Tongue (tissue), 2 donors: ENCODE results near the gene ZMYND11. TPM values are rescaled to one million over a fixed set of nuclear protein-coding genes. Genes with fewer than 3 reads are reported as not detected.
"Not testable (repeated sequence)": the region's sequence is repeated elsewhere in the genome, so short reads cannot be mapped to it uniquely, and the experiment has no call there.

Source experiments
- DNase-seq: peaks from one replicate; pipeline ENCODE4 v3.0.0-alpha.2; 2015
- total RNA-seq: library from RNA; depleted of rRNA; stranded (reverse); fragments of >200 nt; gene quantifications from one replicate; pipeline ENCODE4 v1.2.3, GENCODE V29; 2014

ZMYND11 gene
- total RNA-seq, 1 donor from 2014 or later = 71.4 TPM

- no peak for DNase-seq
These were observed 111.2 kb downstream of the ZMYND11 start for GRCh38 chr10:246431-246830.

- no peak for DNase-seq
These were observed 112.2 kb downstream of the ZMYND11 start for GRCh38 chr10:247480-247879.

GRCh38 chr10:248307-248706, 113.1 kb downstream of the ZMYND11 start:
- no peak for DNase-seq

- DNase-seq = no peak
These were observed 116.8 kb downstream of the ZMYND11 start for GRCh38 chr10:251982-252582.

GRCh38 chr10:260819-261429, 125.7 kb downstream of the ZMYND11 start:
- no peak for DNase-seq

- not testable (repeated sequence) for DNase-seq
These were observed 129.2 kb downstream of the ZMYND11 start for GRCh38 chr10:264160-265073.

GRCh38 chr10:265074-265440, 129.8 kb downstream of the ZMYND11 start:
- DNase-seq = not testable (repeated sequence)

- DNase-seq = not testable (repeated sequence)
These were observed 130.7 kb downstream of the ZMYND11 start for GRCh38 chr10:265816-266588.

GRCh38 chr10:266974-267425, 131.7 kb downstream of the ZMYND11 start:
- no peak for DNase-seq

GRCh38 chr10:267705-268104, 132.4 kb downstream of the ZMYND11 start:
- no peak for DNase-seq

GRCh38 chr10:269440-270074, 134.3 kb downstream of the ZMYND11 start:
- DNase-seq = no peak

GRCh38 chr10:271201-271600, 135.9 kb downstream of the ZMYND11 start:
- DNase-seq = no peak

- no peak for DNase-seq
These were observed 136.5 kb downstream of the ZMYND11 start for GRCh38 chr10:271722-272121.

- DNase-seq = no peak
These were observed 137.8 kb downstream of the ZMYND11 start for GRCh38 chr10:273088-273487.

- DNase-seq = no peak
These were observed 139.6 kb downstream of the ZMYND11 start for GRCh38 chr10:274866-275265.

- no peak for DNase-seq
These were observed 140.4 kb downstream of the ZMYND11 start for GRCh38 chr10:275680-276079.

- no peak for DNase-seq
These were observed 142.7 kb downstream of the ZMYND11 start for GRCh38 chr10:277963-278362.

GRCh38 chr10:278707-279106, 143.5 kb downstream of the ZMYND11 start:
- no peak for DNase-seq

GRCh38 chr10:279232-279631, 144.0 kb downstream of the ZMYND11 start:
- no peak for DNase-seq

- no peak for DNase-seq
These were observed 144.4 kb downstream of the ZMYND11 start for GRCh38 chr10:279655-280054.

- no peak for DNase-seq
These were observed 147.3 kb downstream of the ZMYND11 start for GRCh38 chr10:282294-283139.
